Tongue (tissue), 2 donors: Measurements from ENCODE around the gene AGT. TPM values are rescaled to one million over a fixed set of nuclear protein-coding genes. Genes with fewer than 3 reads are reported as not detected.
A peak's percentile ranks its signal among the peaks of the same experiment; 100 is the strongest.
"Not testable (repeated sequence)": the region's sequence is repeated elsewhere in the genome, so short reads cannot be mapped to it uniquely, and the experiment has no call there.

Experiments
- DNase-seq: peaks from one replicate; pipeline ENCODE4 v3.0.0-alpha.2; 2015
- total RNA-seq: library from RNA; depleted of rRNA; stranded (reverse); fragments of >200 nt; gene quantifications from one replicate; pipeline ENCODE4 v1.2.3, GENCODE V29; 2014

The AGT gene
- total RNA-seq, 1 donor from 2014 or later: 21.8 TPM

DNA sequence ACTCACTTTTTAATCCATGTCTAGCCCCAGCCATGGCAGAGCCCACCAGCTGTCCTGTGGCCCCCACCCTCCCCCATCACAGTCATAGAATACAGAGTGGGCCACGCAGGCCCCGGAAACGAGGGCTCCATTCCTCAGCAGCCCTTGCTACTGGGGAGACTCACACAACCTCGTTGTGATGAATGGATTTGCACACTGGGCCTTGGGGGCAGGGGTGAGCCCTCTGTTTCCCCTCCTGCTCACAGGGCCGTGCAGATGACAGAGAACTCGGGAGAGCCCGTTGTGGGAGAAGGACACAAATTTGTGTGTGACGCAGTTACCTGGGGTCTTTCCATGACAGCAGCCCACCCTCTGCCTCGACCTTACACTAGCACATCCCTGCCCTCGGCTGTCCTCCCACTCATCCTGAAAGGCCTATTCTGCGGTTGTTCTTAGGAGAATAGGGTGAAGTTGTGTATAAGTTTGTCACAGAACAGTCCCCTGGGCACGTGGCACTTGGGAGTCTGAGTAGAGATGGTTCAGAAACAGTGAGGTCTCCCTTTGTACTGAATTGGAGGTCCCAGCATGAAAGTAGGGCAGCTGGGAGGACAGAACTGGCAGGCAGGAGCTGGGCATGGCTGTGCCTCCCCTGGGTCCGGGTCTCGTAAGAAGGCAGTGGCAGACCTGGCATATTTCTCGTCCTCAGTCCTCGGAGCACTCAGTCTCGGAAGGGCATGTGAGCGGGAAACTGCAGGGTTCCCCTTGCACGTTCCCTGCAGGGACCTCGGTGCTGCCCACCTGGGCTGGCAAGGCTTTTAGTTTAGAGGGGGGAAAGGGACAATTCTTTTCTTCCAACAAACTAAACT, 6.8 kb downstream of the AGT start:
- no peak for DNase-seq

DNA sequence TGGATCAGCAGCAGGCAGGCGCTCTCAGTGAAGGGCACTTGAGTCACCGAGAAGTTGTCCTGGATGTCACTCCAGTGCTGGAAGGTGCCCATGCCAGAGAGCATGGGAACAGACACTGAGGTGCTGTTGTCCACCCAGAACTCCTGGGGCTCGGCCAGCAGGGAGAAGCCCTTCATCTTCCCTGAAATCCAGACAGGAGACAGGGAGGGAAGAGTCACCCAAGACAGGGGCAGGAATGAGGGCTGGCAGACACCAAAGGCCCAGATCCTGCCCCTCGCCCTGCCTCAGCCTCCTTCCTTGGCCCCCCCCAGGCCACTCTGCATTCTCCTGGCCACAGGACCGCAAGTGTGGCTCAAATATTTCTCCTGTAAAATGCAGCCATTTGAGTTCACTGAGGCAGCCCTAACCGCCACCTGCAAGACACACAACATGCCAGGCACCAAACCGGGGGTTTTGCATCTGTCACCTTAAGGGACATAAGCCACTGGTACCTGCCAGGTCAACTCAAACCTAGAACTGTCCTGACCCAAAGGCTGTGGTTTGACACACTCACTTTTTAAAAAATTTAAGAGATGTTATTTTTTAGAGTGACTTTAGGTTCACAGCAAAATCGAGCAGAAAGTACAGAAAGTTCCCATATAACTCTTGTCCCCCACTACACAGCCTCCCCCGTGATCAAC, 7.8 kb downstream of the AGT start:
- DNase-seq: no peak

- no peak for DNase-seq
Observed at GRCh38 chr1:230705289-230706019, 8.5 kb downstream of the AGT start.

DNA sequence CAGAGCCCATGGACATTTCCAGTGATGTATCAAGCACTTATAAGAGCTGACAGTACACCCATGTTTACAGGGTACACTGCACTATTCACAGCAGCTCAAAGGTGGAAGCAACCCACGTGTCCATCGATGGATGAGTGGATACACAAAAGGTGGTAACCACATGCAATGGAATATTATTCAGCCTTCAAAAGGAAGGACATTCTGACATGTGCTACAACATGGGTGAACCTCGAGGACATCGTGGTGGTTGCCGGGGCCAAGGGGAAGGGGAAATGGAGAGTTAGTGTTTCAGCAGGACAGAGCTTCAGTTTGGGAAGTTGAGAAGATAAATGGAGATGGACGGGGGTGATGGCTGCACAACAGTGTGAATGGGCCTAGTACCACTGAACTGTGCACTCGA, 9.1 kb downstream of the AGT start:
- no peak for DNase-seq

DNA sequence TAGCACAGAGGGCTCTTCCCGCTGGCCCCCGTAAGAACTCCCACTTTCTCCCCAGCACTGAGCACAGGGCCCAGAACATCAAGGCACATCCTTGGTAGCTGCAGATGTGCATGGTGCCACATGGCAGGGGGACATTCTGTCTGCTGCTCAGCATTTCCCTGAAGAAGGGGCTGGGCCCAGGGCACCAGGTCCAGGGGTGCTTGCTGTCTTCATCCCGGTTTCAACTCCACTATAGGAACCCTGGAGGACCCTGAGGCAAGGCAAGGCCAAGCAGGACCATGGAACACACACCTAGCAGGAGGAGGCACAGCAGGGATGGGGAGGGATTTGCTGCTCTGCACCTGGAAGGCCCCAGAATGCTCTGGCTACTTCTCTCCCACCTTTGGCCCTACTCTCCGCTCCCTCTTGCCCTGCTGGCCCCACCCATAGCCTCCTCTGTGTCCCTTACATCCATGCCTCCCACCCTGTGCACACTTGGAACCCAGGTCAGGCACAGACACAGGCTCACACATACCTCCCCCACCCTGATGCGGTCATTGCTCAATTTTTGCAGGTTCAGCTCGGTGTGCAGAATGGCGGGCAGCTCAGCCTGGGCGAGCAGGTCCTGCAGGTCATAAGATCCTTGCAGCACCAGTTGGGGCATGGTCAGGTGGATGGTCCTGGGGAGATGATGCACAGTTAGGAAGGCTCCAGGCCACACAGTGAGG, 10.1 kb downstream of the AGT start:
- DNase-seq: no peak

- DNase-seq: no peak
Observed at GRCh38 chr1:230702934-230703678, 10.8 kb downstream of the AGT start.

- DNase-seq: no peak
Observed at GRCh38 chr1:230701895-230702768, 11.8 kb downstream of the AGT start.

DNA sequence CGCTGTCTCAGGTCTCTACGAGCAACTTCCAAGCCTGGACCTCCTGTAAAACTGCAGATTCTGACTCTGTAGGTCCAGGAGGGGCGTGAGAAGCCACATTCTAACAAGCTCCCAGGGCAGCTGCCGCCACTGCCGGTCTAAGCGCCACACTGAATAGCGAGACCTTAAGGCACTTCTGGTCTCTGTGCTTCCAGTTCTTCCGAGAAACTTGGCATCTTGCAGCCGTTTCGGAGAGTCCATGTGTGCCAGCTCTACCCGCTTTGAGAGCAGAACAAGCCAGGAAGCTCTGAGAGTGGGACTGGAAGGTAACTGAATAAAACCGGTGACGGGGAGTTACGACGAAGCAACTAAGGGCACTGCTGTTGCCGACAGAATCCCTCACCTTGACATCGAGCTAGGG, 12.5 kb downstream of the AGT start:
- DNase-seq: no peak

- no peak for DNase-seq
Observed at GRCh38 chr1:230700132-230700531, 13.8 kb downstream of the AGT start.

DNA sequence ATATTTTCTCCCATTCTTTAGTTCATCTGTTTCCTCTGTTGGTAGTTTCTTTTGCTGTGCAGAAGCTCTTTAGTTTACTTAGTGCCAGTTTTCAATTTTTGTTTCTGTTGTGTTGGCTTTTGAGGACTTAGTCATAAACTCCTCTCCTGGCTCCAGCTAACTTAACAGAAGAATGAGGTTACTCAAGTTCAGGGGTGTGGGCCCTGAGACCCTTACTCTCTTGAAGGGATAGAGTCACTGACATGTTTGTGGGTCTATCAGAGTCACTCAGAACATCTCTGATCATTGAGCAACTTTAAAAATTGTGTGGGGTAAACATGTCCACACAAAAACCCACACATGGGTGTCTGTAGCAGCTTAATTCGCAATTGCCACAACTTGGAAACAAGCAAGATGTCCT, 14.2 kb downstream of the AGT start:
- DNase-seq: no peak

DNA sequence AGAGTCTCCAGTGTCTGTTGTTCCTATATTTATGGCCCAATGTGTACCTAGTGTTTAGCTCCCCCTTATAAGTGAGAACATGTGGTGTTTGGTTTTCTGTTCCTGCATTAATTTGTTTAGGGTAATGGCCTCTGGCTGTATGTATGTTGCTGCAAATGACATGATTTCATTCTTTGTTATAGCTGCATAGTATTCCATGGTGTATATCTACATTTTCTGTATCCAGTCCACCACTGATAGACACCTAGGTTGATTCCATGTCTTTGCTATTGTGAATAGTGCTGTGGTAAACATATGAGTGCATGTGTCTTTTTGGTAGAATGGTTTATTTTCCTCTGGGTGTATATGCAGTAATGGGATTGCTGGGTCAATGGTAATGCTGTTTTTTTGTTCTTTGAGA, 15.0 kb downstream of the AGT start:
- DNase-seq: not testable (repeated sequence)

DNA sequence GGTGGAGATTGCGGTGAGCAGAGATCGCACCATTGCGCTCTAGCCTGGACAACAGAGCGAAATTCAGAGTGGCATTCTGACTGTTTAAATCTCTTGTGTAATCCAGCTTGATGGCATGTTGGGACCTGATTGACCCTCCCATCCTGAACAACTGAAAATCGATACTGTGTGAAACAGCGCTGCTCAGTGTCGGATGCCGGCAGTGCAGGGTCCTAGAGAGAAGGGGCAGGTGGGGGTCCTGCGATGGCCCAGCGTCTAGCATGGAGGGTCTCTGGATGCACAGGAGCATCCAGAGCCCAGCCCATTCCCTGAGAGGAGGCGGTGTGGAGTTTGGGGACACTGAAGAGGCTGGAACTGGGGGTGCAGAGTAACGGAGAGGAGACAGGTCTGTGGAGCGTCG, 15.8 kb downstream of the AGT start:
- DNase-seq: no peak

DNA sequence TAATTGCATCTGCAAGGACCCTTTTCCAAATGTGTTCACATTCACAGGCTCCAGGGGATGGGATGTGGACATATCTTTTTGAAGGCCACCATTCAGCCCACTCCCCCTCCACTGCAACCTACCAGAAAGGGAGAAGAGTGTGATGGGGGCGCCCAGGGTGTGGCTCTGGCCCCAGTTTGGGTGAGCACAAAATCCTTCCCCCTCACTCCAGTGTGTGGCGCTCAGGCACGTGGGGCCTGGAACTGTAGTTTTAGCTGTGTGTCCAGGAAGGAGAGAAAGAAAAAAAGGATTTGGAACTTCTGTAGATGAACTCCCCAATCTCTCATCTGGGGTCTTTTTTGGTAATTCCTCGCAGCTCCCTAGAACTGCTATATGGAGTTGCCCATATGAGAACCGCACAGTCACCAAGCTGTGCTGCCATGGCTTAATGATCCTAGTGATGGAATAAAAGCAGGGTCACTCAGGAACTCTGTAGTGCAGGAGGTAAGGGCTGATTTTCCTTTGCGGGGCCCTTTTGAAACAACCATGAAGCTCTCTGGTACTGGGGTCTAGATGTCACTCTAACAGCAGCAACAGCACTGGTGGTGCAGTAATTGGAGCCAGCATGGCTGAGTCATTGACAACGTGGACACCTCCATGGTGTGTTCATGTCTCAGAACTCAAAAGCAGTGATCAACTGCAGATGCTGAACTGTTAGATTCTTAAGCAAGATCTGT, 17.0 kb downstream of the AGT start:
- DNase-seq: no peak

GRCh38 chr1:230696218-230696617, 17.7 kb downstream of the AGT start:
- peak; percentile 36 for DNase-seq

GRCh38 chr1:230694991-230695390, 18.9 kb downstream of the AGT start:
- no peak for DNase-seq

GRCh38 chr1:230694464-230694863, 19.5 kb downstream of the AGT start:
- no peak for DNase-seq

GRCh38 chr1:230693777-230694176, 20.1 kb downstream of the AGT start:
- DNase-seq: no peak

DNA sequence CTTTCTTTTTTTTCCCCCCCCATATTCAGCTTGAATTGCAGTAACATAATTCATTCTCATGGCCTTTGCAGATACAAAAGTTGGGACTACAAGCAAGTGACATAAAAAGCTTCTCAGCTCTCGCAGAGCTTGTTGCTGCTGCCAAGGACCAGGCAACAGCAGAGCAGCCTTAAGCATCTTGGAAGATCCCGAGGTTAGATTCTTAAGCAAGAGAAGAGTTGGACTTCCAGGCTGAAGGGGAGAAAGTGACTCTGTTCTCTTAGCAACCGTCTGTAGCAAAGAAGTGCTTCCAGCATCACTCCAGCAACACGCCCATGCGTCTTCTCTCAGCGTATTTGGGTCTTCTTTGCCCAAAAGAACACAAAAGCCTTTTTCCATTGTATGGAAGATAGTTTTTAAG, 20.7 kb downstream of the AGT start:
- no peak for DNase-seq

DNA sequence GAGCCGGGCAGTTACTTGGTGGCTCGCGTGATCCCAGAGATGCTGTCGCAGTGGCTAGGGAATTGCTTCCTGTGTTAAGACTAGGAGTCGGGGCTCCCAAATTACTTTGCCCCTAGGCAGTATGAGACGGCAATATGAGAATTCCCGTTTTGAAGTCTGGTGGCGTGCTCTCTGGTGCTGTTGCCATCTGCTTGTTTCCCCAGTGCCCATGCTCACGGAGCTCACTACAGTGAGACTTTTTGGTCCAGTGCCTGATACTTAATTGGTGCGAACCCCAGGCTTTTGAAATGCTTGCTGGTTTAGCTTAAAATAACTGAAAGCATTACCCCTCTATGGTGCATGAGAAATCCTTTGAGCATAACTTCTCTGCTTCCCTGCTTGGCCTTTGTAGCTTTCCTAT, 22.3 kb downstream of the AGT start:
- DNase-seq: no peak

- no peak for DNase-seq
Observed at GRCh38 chr1:230690101-230690500, 23.8 kb downstream of the AGT start.
